Measurements from ENCODE around the gene MIEN1.

GRCh38 chr17:39716879-39717536 is 13.3 kb downstream of the MIEN1 start:
- no peak for TF ChIP-seq POLR2A (IDR thresholded peaks at IDR 0.05; ENCODE audit: low read length)
- TF ChIP-seq RFX5 (IDR thresholded peaks at IDR 0.05), result no peak
- no peak for TF ChIP-seq MAX (IDR thresholded peaks at IDR 0.05)

Data from A549 (cell line).